B cell (primary cell): Measurements from ENCODE around the gene MTMR10. TPM values are rescaled to one million over a fixed set of nuclear protein-coding genes. Genes with fewer than 3 reads are reported as not detected.

ENCODE experiments used
- ATAC-seq: fragments of 200-7000 bp; cut with Tn5 transposase; one replicate; pipeline ENCODE4 v1.10.0; 2021; ENCODE audit warnings: low read depth, mild to moderate bottlenecking, moderate number of reproducible peaks, moderate library complexity
- CTCF ChIA-PET: fragments of 350-600 bp; sonication (Branson Sonifier 250); formaldehyde crosslinking; loops from one replicate; lab custom pipeline; 2021; ENCODE audit warnings: antibody characterized with exemption, inconsistent platforms; lab: Charles Lee
- POLR2A ChIA-PET: fragments of 350-600 bp; sonication (Branson Sonifier 250); formaldehyde crosslinking; loops from one replicate; lab custom pipeline; 2021; ENCODE audit warnings: antibody characterized with exemption; lab: Charles Lee
- DNase-seq: peaks from one replicate; pipeline ENCODE4 v3.0.0; 2013
- H2AFZ ChIP-seq: 2 replicates; pipeline ENCODE4 v1.6.1; 2012; ENCODE audit warnings: mild to moderate bottlenecking, low read depth, low read length; ENCODE audit not compliant: insufficient read depth, poor library complexity, severe bottlenecking
- H3K27ac ChIP-seq, 2 donors: 1 replicate in 1 of 2; 2 replicates in 1 of 2; pipeline ENCODE4 v1.5.1; 2012 to 2013; ENCODE audit warnings: low read length in 2 of 2, mild to moderate bottlenecking in 2 of 2, moderate library complexity in 1 of 2
- H3K27me3 ChIP-seq, 4 experiments: fragments of 200-600 bp in 1 of 4; sonication (generic) in 1 of 4; replicated peaks in 1 of 4; 1 replicate in 2 of 4; 2 replicates in 2 of 4; pipeline versions ENCODE4 v1.6.1 to v1.7.0; 2013 to 2016; ENCODE audit warnings: low read length in 3 of 4, mild to moderate bottlenecking in 2 of 4, mixed read lengths in 1 of 4, moderate library complexity in 1 of 4; ENCODE audit not compliant: insufficient read depth in 4 of 4, control insufficient read depth in 3 of 4; ENCODE audit errors: control extremely low read depth in 1 of 4
- H3K36me3 ChIP-seq, 2 experiments: replicated peaks in 1 of 2; 1 replicate in 1 of 2; 2 replicates in 1 of 2; pipeline versions ENCODE4 v1.6.1 to v1.7.1; 2013; ENCODE audit warnings: low read length in 1 of 2; ENCODE audit not compliant: insufficient read depth in 2 of 2, control insufficient read depth in 1 of 2; ENCODE audit errors: control extremely low read depth in 1 of 2, extremely low read depth in 1 of 2
- H3K4me1 ChIP-seq, 2 donors: fragments of 200-600 bp in 1 of 2; sonication (generic) in 1 of 2; 1 replicate in 1 of 2; 2 replicates in 1 of 2; pipeline versions ENCODE4 v1.5.1 to v1.6.1; 2013 to 2017; ENCODE audit warnings: low read length in 2 of 2; ENCODE audit not compliant: control insufficient read depth in 2 of 2, insufficient read depth in 2 of 2
- H3K4me2 ChIP-seq: replicated peaks from 2 replicates; pipeline ENCODE3; 2012; ENCODE audit warnings: mild to moderate bottlenecking, low read depth, low read length; ENCODE audit not compliant: poor library complexity, severe bottlenecking
- H3K4me3 ChIP-seq, 5 experiments: fragments of 200-600 bp in 1 of 5; sonication (generic) in 1 of 5; 1 replicate in 3 of 5; 2 replicates in 2 of 5; pipeline versions ENCODE4 v1.5.1 to v1.7.0; 2011 to 2016; ENCODE audit warnings: low read length in 4 of 5, mild to moderate bottlenecking in 4 of 5, low read depth in 2 of 5, control low read depth in 1 of 5, moderate library complexity in 1 of 5; ENCODE audit not compliant: insufficient read depth in 1 of 5; ENCODE audit errors: control extremely low read depth in 1 of 5, extremely low read depth in 1 of 5
- H3K79me2 ChIP-seq: fragments of 200-600 bp; sonication (generic); one replicate; pipeline ENCODE4 v1.6.0; 2016; ENCODE audit warnings: low read length; ENCODE audit not compliant: control insufficient read depth, insufficient read depth
- H3K9ac ChIP-seq: fragments of 200-600 bp; sonication (generic); 2 replicates; pipeline ENCODE4 v1.6.1; 2017; ENCODE audit warnings: mild to moderate bottlenecking, low read length, moderate library complexity
- H3K9me3 ChIP-seq, 3 donors: one replicate each; pipeline versions ENCODE4 v1.6.1 to v1.7.1; 2013; ENCODE audit warnings: low read length in 2 of 3; ENCODE audit not compliant: control insufficient read depth in 2 of 3, insufficient read depth in 1 of 3; ENCODE audit errors: control extremely low read depth in 1 of 3
- H4K20me1 ChIP-seq: 2 replicates; pipeline ENCODE4 v1.6.0; 2012; ENCODE audit warnings: mild to moderate bottlenecking, low read length; ENCODE audit not compliant: insufficient read depth, control insufficient read depth, poor library complexity, severe bottlenecking
- H3K27ac Mint-ChIP-seq: one replicate; pipeline ENCODE4 v1.8.0; 2021; ENCODE audit warnings: mixed read lengths
- H3K27me3 Mint-ChIP-seq: one replicate; pipeline ENCODE4 v1.8.0; 2021; ENCODE audit warnings: mixed read lengths
- H3K4me1 Mint-ChIP-seq: one replicate; pipeline ENCODE4 v1.8.0; 2021; ENCODE audit warnings: mixed read lengths
- H3K4me3 Mint-ChIP-seq: one replicate; pipeline ENCODE4 v1.8.0; 2021; ENCODE audit warnings: mixed read lengths
- H3K9me3 Mint-ChIP-seq: one replicate; pipeline ENCODE4 v1.8.0; 2022; ENCODE audit warnings: mixed read lengths; ENCODE audit not compliant: insufficient read depth
- EZH2 ChIP-seq: IDR thresholded peaks from 2 replicates; pipeline ENCODE4 v1.6.1; 2012; ENCODE audit warnings: borderline replicate concordance, low read depth, mild to moderate bottlenecking, moderate library complexity, low read length; ENCODE audit not compliant: insufficient read depth, poor library complexity, severe bottlenecking
- WGBS: methylation state at CpG from one replicate; pipeline ENCODE4 v1.1.5; 2013; ENCODE audit warnings: missing lambda C conversion rate; ENCODE audit not compliant: insufficient coverage; 5-methylcytosine and 5-hydroxymethylcytosine counted together
- intact Hi-C: fragments of 100-400 bp; cut with micrococcal nuclease; formaldehyde crosslinking; loops from one replicate; pipeline ENCODE4 v1.10.0; 2022
- polyA plus RNA-seq: library from polyadenylated mRNA; depleted of rRNA; stranded (reverse); fragments of >200 nt; gene quantifications from 2 replicates; pipeline ENCODE4 v1.2.3, GENCODE V29; 2012
- total RNA-seq, 2 donors: library from RNA; stranded (reverse); fragments of 120-200 nt in 1 of 2; gene quantifications; 1 replicate in 1 of 2; 2 replicates in 1 of 2; pipeline versions ENCODE4 v1.2.3 to v1.2.4, GENCODE V29; 2013 to 2022
- TF ChIP-seq, protein P1 (sequence below): fragments of 200-600 bp; IDR thresholded peaks from one replicate; pipeline ENCODE4 v1.8.0; 2022; ENCODE audit warnings: antibody characterized with exemption, mild to moderate bottlenecking

MTMR10 gene
- total and polyA plus RNA-seq, 2 donors (not counting 1 experiment from before 2014, with no cell fraction given) = 27.9 to 50.2 TPM

DNA sequence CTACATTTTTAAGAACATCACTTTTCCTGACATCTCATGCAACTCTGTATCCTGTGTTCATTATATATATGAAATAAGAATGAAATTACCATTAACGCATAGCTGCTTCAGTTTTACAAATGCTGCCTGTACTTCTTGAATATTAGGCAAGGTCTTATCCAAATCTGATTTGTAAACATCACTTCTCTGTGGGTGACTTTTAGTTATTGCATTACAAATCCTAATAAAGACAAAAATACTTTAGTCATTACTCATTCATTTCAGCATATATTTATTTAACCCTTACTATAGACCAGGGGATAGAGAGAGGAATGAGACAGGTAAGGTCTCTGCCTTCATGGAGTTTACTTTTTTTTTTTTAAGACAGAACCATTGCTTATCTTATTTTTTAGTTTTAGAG lies 36.8 kb downstream of the MTMR10 start:
- Histone ChIP-seq H3K79me2 (no peaks in the 10 kb centered on the region), H3K36me3 (peaks cover 13 to 91% of the 10 kb centered on the region in 2 experiments), H3K4me3 (no peak overlapping the region), H3K27me3 (no peaks in the 10 kb centered on the region), H3K27ac (no peak overlapping the region), H3K4me2 (no peak overlapping the region), H3K9me3 (no peaks in the 10 kb centered on the region), H3K4me1 (no peaks in the 10 kb centered on the region), H4K20me1 (peaks cover 52% of the 10 kb centered on the region), H3K9ac (no peak overlapping the region), H2AFZ (no peak overlapping the region)
- intact Hi-C loops = no loop called here
- H3K27ac Mint-ChIP-seq = no peak overlapping the region
- H3K9me3 Mint-ChIP-seq = no peaks in the 10 kb centered on the region
- no peaks in the 10 kb centered on the region for H3K27me3 Mint-ChIP-seq
- ATAC-seq (no peak), DNase-seq (no peak)
- WGBS = no CpG with 5 or more reads among the region's 1 CpG
- POLR2A ChIA-PET = no interaction called here
- TF ChIP-seq, protein P1, sequence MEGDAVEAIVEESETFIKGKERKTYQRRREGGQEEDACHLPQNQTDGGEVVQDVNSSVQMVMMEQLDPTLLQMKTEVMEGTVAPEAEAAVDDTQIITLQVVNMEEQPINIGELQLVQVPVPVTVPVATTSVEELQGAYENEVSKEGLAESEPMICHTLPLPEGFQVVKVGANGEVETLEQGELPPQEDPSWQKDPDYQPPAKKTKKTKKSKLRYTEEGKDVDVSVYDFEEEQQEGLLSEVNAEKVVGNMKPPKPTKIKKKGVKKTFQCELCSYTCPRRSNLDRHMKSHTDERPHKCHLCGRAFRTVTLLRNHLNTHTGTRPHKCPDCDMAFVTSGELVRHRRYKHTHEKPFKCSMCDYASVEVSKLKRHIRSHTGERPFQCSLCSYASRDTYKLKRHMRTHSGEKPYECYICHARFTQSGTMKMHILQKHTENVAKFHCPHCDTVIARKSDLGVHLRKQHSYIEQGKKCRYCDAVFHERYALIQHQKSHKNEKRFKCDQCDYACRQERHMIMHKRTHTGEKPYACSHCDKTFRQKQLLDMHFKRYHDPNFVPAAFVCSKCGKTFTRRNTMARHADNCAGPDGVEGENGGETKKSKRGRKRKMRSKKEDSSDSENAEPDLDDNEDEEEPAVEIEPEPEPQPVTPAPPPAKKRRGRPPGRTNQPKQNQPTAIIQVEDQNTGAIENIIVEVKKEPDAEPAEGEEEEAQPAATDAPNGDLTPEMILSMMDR = no peak
- TF ChIP-seq EZH2 = no peak
- H3K4me3 Mint-ChIP-seq = no peak overlapping the region
- CTCF ChIA-PET = interaction anchor here (1.9 kb wide), 1 partner anchor 174 kb away, joined by 6 read pairs; no protein-coding TSS in a partner anchor
- no peaks in the 10 kb centered on the region for H3K4me1 Mint-ChIP-seq

DNA sequence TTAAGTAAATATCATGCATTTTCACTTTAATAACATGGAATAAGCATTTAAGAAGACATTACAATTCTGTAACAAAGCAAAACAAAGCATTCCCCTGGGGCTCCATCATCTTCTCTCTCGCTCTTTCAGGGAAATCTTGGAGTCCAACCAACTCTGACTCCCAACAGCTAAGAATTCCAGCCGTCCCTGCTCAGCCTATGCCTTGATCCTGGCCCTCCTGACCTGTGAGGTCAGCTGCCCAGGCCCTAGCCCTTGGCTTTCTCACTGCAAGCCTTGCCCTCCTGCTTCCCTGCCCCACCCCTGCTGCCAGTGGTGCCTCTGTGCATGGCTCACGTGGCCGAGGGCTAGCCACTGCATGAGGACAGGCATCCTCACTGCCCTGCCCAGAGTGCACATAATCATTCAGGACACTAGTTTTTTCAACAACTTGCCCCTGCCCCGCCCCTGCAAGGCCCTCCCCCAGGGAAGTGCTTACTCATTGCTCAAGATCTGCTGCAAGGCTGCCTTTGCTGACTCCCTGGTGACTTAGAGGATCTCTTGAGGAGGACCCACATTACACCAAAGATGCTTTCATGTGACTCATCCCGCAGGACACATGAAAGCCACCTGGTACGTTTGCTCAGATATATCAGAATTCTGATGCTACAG lies 37.6 kb downstream of the MTMR10 start:
- H3K36me3 ChIP-seq = peaks cover 12 to 91% of the 10 kb centered on the region in 2 experiments
- no peak overlapping the region for H3K4me3 Mint-ChIP-seq
- 97% methylated on average over 6 of the region's 7 CpGs for WGBS

More for the DNA sequence above, 37.6 kb downstream of the MTMR10 start:
- peaks cover 44% of the 10 kb centered on the region for H4K20me1 ChIP-seq
- H3K79me2 ChIP-seq = no peaks in the 10 kb centered on the region
- no peak overlapping the region for H3K4me3 ChIP-seq
- H3K27me3 Mint-ChIP-seq = no peaks in the 10 kb centered on the region
- no peak overlapping the region for H3K9ac ChIP-seq
- no peak overlapping the region for H2AFZ ChIP-seq
- no peaks in the 10 kb centered on the region for H3K9me3 Mint-ChIP-seq
- H3K9me3 ChIP-seq = no peaks in the 10 kb centered on the region
- intact Hi-C loops = no loop called here
- ATAC-seq (no peak), DNase-seq (no peak)
- H3K4me1 ChIP-seq = no peaks in the 10 kb centered on the region
- no peak overlapping the region for H3K4me2 ChIP-seq
- ChIA-PET CTCF (interaction anchor here (1.3 to 1.9 kb wide), 2 partner anchors 15 to 175 kb away, joined by 4 to 6 read pairs; no protein-coding TSS in a partner anchor), POLR2A (no interaction called here)
- TF ChIP-seq EZH2 = no peak
- TF ChIP-seq, protein P1 = no peak
- H3K27me3 ChIP-seq = no peaks in the 10 kb centered on the region
- no peaks in the 10 kb centered on the region for H3K4me1 Mint-ChIP-seq
- H3K27ac Mint-ChIP-seq = peak overlapping the region; percentile 50
- H3K27ac ChIP-seq = no peak overlapping the region
